22Rv1 (cell line): ENCODE results near the gene LARP1.

ENCODE experiments used
- ZFX ChIP-seq: fragments of 450-650 bp; IDR thresholded peaks from 2 replicates; pipeline ENCODE4 v1.6.1; 2017; ENCODE audit warnings: antibody characterized with exemption, borderline replicate concordance
- TF ChIP-seq, protein P1 (sequence below): fragments of 450-650 bp; IDR thresholded peaks from 2 replicates; pipeline ENCODE4 v1.5.1; 2017; ENCODE audit warnings: mild to moderate bottlenecking

DNA sequence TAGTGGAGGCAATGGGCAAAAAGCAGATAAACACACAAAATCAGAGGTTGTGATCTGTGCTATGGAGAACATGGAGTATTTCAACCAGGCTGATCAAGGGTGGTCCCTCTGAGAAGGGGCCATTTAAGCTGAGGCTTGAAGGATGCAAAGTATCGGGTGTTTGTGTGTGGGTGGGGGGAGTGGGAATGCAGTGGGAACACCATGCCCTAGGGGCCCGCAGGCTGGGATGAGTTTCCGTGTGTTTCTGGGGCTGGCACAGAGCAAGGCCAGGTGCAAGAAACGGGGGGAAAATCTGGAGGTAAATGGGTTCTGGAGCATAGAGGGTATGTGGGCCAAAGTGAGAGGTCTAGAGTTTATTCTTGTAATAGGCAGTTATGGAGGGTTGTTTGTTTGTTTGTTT lies 13.8 kb upstream of the LARP1 start:
- TF ChIP-seq, protein P1, sequence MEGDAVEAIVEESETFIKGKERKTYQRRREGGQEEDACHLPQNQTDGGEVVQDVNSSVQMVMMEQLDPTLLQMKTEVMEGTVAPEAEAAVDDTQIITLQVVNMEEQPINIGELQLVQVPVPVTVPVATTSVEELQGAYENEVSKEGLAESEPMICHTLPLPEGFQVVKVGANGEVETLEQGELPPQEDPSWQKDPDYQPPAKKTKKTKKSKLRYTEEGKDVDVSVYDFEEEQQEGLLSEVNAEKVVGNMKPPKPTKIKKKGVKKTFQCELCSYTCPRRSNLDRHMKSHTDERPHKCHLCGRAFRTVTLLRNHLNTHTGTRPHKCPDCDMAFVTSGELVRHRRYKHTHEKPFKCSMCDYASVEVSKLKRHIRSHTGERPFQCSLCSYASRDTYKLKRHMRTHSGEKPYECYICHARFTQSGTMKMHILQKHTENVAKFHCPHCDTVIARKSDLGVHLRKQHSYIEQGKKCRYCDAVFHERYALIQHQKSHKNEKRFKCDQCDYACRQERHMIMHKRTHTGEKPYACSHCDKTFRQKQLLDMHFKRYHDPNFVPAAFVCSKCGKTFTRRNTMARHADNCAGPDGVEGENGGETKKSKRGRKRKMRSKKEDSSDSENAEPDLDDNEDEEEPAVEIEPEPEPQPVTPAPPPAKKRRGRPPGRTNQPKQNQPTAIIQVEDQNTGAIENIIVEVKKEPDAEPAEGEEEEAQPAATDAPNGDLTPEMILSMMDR, result no peak
- no peak for TF ChIP-seq ZFX
